ENCODE measurements around the gene C1orf21.

Gene C1orf21

GRCh38 chr1:184590163-184590750 lies 203.4 kb downstream of the C1orf21 start:
- no peaks in the 10 kb centered on the region for H3K9me2 ChIP-seq (replicated peaks; ENCODE audit: low read depth, low read length)
- H3K4me3 ChIP-seq (ENCODE audit: low read length, poor library complexity, severe bottlenecking): no peak overlapping the region
- H3K36me3 ChIP-seq (ENCODE audit: insufficient read depth, low read length): no peaks in the 10 kb centered on the region
- H3F3A ChIP-seq (ENCODE audit: low read depth): no peaks in the 10 kb centered on the region
- no peak overlapping the region for H2AFZ ChIP-seq (ENCODE audit: low read length)
- H3K9ac ChIP-seq (ENCODE audit: low read depth, low read length, poor library complexity, severe bottlenecking): no peak overlapping the region
- H3K79me2 ChIP-seq (ENCODE audit: insufficient read depth, low read length): no peaks in the 10 kb centered on the region
- H4K20me1 ChIP-seq (ENCODE audit: insufficient read depth, low read length, poor library complexity, severe bottlenecking): no peaks in the 10 kb centered on the region
- H3K4me1 ChIP-seq (ENCODE audit: insufficient read depth, low read length, poor library complexity, severe bottlenecking): no peaks in the 10 kb centered on the region
- TF ChIP-seq CTCF (conservative IDR thresholded peaks at IDR 0.05; ENCODE audit: low read length) (no peak), EZH2phosphoT487 (IDR thresholded peaks at IDR 0.05; ENCODE audit: borderline replicate concordance) (no peak)
- H3K27me3 ChIP-seq (ENCODE audit: insufficient read depth, low read length, poor library complexity, severe bottlenecking): no peaks in the 10 kb centered on the region
- H3K4me2 ChIP-seq (ENCODE audit: low read depth, low read length, poor library complexity, severe bottlenecking): no peak overlapping the region
- no peaks in the 10 kb centered on the region for H3K9me3 ChIP-seq (ENCODE audit: insufficient read depth, low read depth, low read length)

GRCh38 chr1:184593597-184593996 lies 206.8 kb downstream of the C1orf21 start:
- Histone ChIP-seq H4K20me1 (ENCODE audit: insufficient read depth, low read length, poor library complexity, severe bottlenecking) (no peaks in the 10 kb centered on the region), H3K27me3 (ENCODE audit: insufficient read depth, low read length, poor library complexity, severe bottlenecking) (no peaks in the 10 kb centered on the region), H3K4me3 (ENCODE audit: low read length, poor library complexity, severe bottlenecking) (no peak overlapping the region), H3K4me1 (ENCODE audit: insufficient read depth, low read length, poor library complexity, severe bottlenecking) (no peaks in the 10 kb centered on the region), H3K9me3 (ENCODE audit: insufficient read depth, low read depth, low read length) (no peaks in the 10 kb centered on the region), H3K79me2 (ENCODE audit: insufficient read depth, low read length) (no peaks in the 10 kb centered on the region), H3K4me2 (ENCODE audit: low read depth, low read length, poor library complexity, severe bottlenecking) (no peak overlapping the region), H3K9me2 (replicated peaks; ENCODE audit: low read depth, low read length) (no peaks in the 10 kb centered on the region), H3F3A (ENCODE audit: low read depth) (no peaks in the 10 kb centered on the region), H3K9ac (ENCODE audit: low read depth, low read length, poor library complexity, severe bottlenecking) (no peak overlapping the region), H2AFZ (ENCODE audit: low read length) (no peak overlapping the region), H3K36me3 (ENCODE audit: insufficient read depth, low read length) (no peaks in the 10 kb centered on the region)
- TF ChIP-seq EZH2phosphoT487 (IDR thresholded peaks at IDR 0.05; ENCODE audit: borderline replicate concordance) (no peak), CTCF (conservative IDR thresholded peaks at IDR 0.05; ENCODE audit: low read length) (no peak)

- H3K9me2 ChIP-seq (replicated peaks; ENCODE audit: low read depth, low read length): no peaks in the 10 kb centered on the region
Measured at GRCh38 chr1:184595596-184595995, 208.8 kb downstream of the C1orf21 start.

More at GRCh38 chr1:184595596-184595995, 208.8 kb downstream of the C1orf21 start:
- Histone ChIP-seq H3F3A (ENCODE audit: low read depth) (no peaks in the 10 kb centered on the region), H3K4me2 (ENCODE audit: low read depth, low read length, poor library complexity, severe bottlenecking) (no peak overlapping the region), H3K27me3 (ENCODE audit: insufficient read depth, low read length, poor library complexity, severe bottlenecking) (no peaks in the 10 kb centered on the region), H3K9me3 (ENCODE audit: insufficient read depth, low read depth, low read length) (no peaks in the 10 kb centered on the region), H3K4me3 (ENCODE audit: low read length, poor library complexity, severe bottlenecking) (no peak overlapping the region), H3K9ac (ENCODE audit: low read depth, low read length, poor library complexity, severe bottlenecking) (no peak overlapping the region), H3K36me3 (ENCODE audit: insufficient read depth, low read length) (no peaks in the 10 kb centered on the region), H2AFZ (ENCODE audit: low read length) (no peak overlapping the region), H3K79me2 (ENCODE audit: insufficient read depth, low read length) (no peaks in the 10 kb centered on the region), H4K20me1 (ENCODE audit: insufficient read depth, low read length, poor library complexity, severe bottlenecking) (no peaks in the 10 kb centered on the region), H3K4me1 (ENCODE audit: insufficient read depth, low read length, poor library complexity, severe bottlenecking) (no peaks in the 10 kb centered on the region)
- no peak for TF ChIP-seq CTCF (conservative IDR thresholded peaks at IDR 0.05; ENCODE audit: low read length)
- TF ChIP-seq EZH2phosphoT487 (IDR thresholded peaks at IDR 0.05; ENCODE audit: borderline replicate concordance): no peak
